HG03045 (cell line): ENCODE results near the gene NR2C2.

ENCODE experiments used
- ATAC-seq: cut with Tn5 transposase; IDR thresholded peaks from one replicate; pipeline ENCODE4 v1.9.1; 2021; ENCODE audit warnings: mild to moderate bottlenecking, moderate library complexity; ENCODE audit not compliant: unreplicated experiment

NR2C2 gene

DNA sequence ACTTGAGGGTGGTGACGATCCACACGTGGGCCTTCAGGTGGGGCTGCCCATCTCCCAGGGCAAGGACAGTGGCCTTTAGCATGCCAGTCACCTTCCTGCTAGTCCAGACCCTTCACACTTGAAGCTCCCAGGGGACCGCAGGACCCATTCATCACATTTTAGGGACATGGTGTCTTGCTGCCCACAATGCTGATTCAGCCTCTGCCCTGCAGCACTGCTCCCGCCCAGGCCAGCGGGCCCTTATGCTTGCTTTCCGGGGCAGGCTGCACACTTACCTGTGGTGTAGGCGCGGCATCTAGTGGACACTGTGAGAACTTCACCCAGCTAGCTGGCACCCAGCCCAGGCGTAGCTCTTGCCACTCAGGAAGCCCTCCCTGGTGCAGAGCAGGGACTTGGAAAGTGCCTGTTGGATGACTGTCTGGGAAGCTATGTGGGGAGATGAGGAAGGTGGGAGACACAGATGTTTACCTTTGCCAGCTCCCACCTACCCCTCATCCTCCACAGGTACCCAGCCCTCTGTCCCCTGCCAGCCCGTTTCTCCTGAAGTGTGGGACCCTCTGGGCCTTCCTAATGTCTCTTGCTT lies 26.3 kb upstream of the NR2C2 start:
- peak; percentile 73 for ATAC-seq

GRCh38 chr3:14921811-14922705 lies 25.3 kb upstream of the NR2C2 start:
- ATAC-seq = no peak

- ATAC-seq = no peak
Measured at GRCh38 chr3:14922863-14923262, 24.5 kb upstream of the NR2C2 start.

DNA sequence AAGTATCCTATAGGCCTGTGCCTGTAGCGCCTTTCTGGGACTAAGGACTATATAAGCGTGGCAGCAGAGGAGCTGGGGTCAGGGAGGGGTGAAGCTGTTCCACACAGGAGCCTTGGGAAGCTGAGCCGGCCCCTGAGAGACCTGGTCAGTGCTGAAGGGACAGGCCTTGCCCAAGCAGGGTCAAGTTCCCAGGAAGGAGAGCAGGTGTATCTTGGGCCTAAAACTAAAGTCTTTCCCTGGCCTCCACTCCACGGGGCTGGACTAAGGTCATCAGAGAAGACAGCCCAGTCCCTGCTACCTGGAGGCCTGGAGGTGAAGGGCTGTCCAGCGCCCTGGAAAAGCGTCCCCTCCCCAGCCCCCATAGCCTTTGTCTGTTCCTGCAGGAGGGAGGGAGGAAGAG lies 23.9 kb upstream of the NR2C2 start:
- no peak for ATAC-seq

DNA sequence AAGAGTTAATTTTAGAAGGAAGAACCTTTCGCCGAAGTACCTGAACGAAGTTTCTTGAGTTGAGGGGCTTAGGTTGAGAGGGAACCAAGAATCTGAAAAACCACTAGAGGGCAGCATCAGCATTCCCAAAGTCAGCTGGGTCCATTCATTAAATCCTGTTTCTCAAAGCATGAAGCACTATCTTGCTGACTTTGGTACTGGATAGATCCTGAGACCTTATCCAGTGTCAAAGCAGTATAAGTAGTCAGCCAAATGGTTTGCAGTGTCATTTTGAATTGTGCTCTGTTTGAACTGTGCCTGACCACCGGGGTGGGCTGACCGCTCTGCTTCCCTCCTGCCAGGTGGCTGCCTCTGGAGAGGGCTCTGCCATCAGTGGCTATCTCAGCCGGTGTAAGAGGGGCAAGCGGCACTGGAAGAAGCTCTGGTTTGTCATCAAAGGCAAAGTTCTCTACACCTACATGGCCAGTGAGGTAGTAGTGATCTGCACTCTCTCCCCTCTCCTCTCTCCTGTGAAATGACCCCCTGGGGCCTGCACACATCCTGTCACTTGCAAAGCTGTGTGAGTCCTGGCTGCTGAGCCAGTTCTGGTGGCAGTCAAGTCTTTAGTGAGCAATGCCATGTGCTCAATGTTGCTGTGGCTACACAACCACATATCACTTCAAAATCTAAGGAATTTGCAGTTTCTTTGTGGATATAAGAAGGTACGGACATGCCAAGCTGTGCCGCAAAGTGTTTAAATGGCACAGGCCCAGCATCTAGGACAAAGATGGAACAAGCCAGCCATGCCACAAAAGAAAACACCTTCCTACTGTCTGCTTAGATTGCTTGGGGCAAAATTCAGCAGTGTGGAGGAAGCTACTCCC lies 21.4 kb upstream of the NR2C2 start:
- ATAC-seq = no peak

DNA sequence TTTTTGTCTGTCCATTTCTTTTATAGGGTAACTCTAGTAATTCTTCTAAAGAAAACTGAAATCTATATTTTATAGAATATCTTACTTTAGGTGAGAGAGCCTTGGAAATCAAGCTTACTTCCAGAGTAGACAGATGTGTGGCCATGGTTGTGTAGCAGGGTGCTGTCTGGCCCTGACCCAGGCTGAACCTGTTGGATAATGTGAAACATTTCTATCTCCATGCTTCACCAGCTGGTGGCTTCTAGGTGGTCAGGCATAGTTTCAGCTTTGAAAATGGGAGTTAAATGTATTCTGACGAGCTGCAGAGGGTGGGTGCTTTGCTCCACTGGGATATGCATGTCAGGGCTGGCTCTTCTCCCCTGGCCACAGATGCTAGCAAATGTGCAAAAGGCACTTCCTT lies 20.8 kb upstream of the NR2C2 start:
- ATAC-seq = no peak

DNA sequence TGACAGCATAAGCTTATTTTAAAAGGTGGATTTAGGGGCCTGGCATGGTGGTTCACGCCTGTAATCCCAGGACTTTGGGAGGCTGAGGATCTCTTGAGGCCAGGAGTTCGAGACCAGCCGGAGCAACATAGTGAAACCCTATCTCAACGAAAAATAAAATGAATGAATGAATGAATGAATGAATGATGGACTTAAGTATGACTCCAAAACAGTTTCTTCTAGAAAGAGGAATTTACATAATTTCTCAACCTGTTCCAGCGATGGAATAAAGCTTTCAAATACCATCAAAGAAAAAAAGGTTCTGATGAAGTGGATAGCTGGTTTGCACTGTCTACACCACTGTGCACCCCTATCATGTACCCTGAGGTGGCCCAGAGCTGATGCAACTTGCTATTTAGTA lies 20.1 kb upstream of the NR2C2 start:
- ATAC-seq = no peak

DNA sequence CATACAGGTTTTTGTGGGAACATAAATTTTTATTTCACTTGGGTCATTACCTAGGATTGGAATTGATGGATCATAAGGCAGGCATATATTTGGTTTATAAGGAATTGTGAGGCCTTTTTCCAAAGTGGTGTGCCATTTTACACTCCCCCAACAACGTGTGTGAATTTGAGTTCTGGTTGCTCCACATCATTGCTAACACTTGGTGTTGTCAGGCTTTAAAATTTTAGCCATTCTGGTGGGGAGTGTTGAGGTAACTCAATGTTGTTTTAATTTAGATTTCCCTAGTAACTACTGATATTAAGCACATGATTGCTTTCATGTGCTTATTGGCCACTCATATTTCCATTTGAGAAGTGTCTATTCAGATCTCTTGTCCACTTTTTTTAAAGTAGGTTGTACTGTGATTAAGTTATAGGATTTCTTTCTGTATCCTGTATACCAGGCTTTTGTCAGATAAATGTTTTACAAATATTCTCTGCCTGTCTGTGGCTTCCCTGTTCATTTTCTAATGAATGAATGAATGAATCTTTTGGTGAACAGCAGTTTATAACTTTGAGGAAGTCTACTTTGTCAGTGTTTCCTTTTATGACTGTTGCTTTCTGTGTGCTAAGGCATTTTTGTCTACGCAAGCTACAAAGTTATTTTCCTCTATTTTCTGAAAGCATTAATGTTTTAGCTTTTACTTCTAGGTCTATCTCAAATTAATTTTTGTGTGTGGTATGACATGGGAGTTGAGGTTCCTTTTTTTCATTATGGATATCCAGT lies 17.9 kb upstream of the NR2C2 start:
- no peak for ATAC-seq

- no peak for ATAC-seq
Measured at GRCh38 chr3:14933820-14934425, 13.5 kb upstream of the NR2C2 start.

- ATAC-seq = no peak
Measured at GRCh38 chr3:14935592-14936345, 11.6 kb upstream of the NR2C2 start.

DNA sequence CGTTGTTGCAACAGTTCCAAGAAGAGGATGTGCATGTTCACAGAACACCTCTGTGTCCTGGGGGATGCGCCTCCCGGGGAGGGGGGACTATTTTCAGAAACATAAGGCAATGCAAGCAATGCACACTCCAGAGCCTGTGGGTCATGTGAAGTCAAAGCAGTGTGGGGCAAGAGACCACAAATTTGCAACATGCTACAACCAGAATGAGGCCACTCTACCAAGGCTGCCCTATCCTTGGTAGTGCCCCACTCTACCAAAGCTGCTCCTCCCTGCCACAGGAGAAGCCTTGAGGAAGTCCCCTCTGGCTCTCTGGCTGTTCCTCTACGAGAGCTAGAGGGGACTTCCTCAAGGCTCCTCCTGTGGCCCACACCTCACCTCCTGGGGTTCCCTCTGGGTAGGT lies 8.4 kb upstream of the NR2C2 start:
- ATAC-seq = no peak

GRCh38 chr3:14941871-14942270 lies 5.5 kb upstream of the NR2C2 start:
- ATAC-seq = no peak

DNA sequence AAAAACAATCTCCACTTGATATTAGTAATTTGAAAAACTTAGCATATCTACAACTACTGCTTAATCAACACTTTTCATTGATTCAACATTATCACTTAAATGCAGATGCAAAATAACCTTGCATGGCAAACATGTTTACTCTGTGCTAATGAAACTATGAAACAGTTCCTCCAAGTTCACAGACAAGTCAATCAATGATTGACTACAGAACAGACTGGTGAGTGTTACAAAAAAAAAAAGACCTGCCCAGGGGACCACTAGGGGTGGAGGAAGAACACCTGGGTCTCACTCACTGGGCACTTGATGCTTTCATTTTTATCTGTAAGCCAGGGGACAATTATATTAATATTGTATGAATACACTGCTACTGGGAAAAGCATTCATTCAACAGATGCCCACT lies 4.3 kb upstream of the NR2C2 start:
- no peak for ATAC-seq

DNA sequence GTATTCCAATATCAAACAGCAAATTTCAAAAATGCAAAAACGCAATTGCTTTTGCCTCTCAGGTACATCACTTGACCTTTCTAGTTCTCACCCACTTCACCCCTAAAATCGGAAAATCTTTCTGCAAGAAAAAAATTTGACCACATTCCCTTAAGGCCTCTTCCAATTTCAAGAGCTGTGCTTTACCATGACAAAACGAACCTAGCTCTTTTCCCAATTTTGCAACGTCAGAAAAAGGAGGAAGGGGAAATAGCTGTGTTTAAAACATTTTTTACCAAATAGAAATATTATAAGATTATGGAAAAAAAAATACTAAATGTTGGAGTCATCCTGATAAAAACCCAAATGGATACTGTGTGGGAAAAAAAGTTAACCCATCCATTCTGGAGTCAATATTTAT lies 1.1 kb upstream of the NR2C2 start:
- ATAC-seq = no peak

DNA sequence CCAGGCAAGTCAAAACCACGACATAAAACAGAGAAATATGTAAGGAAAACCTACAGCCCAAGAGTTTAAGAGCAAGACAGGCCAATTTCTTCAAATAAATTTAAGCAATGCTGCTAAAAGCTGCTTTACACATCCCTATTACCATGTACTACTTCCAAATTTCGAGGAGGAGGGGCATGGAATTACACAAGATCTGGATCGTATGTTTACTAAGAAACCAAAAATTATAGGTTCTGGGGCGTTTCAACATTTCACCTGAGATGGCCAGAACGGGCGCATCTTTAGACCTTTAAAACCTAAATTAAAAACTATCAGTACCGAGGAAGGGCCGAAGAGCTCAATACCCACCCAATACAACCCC lies 664 bp upstream of the NR2C2 start:
- no peak for ATAC-seq

- peak; percentile 88 for ATAC-seq
Measured at GRCh38 chr3:14947886-14948608, 664 bp downstream of the NR2C2 start.

- ATAC-seq = no peak
Measured at GRCh38 chr3:14948609-14949038, 1.2 kb downstream of the NR2C2 start.

DNA sequence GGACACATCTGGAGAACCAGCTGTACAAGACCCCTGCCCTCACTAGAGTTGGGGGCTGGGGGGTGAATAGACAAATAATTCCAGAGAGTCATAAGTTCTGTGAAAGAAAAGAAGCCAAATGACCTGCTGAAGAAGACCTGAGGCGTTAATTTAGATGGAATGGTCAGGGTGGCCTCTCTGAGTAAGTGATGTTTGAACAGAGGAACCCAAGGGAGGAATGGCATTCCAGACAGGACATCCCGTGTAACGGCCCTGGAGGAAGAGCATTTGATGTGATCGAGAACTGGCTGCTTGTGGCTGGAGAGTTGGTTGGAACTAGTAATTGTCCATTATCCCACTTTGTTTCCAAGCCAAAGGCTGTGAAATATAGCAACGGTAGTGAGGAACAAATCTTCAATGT lies 1.7 kb downstream of the NR2C2 start:
- no peak for ATAC-seq

DNA sequence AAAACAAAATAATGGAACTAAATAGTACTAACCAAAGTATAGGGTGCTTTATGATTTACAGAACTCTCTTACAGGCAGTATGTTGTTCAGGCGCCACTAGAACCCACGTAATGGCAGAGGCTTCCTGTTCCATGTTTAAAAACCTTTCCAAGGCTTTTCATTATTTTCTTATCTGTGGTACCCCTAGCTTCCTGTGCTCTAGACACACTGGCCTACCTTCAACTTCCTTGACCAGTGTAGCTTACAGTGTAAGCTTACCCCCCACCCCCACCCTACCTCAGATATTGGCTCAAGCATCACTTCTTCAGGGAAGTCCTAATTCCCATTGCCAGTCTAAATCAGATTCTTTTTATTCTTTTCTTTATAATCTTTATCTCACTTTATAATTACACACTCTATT lies 2.9 kb downstream of the NR2C2 start:
- no peak for ATAC-seq
